Measurements from ENCODE around the gene KCNIP4.

DNA sequence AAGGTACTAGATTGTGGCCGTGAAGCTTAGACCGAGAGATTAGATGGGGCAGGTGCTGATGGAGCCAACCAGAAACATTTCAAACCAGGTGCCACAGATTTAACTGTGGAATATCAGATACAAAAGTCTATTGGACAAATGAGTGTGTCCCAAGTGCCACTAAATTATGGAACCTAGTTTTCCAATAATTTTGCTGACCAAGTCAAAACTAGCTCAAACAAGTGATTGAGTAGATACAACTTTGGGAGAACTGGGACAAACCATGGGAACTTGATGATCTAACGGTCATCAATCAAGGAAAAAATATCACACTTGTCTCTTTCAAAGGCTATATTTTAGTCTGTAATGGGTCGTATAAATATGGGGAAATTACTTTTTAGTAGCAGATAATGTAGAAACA lies 562.9 kb downstream of the KCNIP4 start:
- TF ChIP-seq, protein P1, sequence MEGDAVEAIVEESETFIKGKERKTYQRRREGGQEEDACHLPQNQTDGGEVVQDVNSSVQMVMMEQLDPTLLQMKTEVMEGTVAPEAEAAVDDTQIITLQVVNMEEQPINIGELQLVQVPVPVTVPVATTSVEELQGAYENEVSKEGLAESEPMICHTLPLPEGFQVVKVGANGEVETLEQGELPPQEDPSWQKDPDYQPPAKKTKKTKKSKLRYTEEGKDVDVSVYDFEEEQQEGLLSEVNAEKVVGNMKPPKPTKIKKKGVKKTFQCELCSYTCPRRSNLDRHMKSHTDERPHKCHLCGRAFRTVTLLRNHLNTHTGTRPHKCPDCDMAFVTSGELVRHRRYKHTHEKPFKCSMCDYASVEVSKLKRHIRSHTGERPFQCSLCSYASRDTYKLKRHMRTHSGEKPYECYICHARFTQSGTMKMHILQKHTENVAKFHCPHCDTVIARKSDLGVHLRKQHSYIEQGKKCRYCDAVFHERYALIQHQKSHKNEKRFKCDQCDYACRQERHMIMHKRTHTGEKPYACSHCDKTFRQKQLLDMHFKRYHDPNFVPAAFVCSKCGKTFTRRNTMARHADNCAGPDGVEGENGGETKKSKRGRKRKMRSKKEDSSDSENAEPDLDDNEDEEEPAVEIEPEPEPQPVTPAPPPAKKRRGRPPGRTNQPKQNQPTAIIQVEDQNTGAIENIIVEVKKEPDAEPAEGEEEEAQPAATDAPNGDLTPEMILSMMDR (IDR thresholded peaks at IDR 0.05; ENCODE audit: extremely low read depth in 1 of 2, insufficient read depth in 1 of 2, low read depth in 1 of 2, low read length in 2 of 2): no peak
- no peak for TF ChIP-seq POLR2AphosphoS5 (IDR thresholded peaks at IDR 0.05; ENCODE audit: insufficient read depth, low read depth, low read length)
- TF ChIP-seq EZH2 (IDR thresholded peaks at IDR 0.05; ENCODE audit: borderline replicate concordance, low read depth, low read length, severe bottlenecking): no peak
- no peak for TF ChIP-seq POLR2A (IDR thresholded peaks at IDR 0.05; ENCODE audit: low read depth, low read length)

All from endothelial cell of umbilical vein (primary cell).